Activated naive CD4-positive, alpha-beta T cell treated with anti-CD3 and anti-CD28 coated beads, Interleukin-2, amount 50 U/mL, for 16 hours (primary cell): ENCODE data around the gene DAPK1.

Experiments used
- DNase-seq: peaks from one replicate; pipeline ENCODE4 v3.0.0-alpha.2; 2020

The DAPK1 gene

DNA sequence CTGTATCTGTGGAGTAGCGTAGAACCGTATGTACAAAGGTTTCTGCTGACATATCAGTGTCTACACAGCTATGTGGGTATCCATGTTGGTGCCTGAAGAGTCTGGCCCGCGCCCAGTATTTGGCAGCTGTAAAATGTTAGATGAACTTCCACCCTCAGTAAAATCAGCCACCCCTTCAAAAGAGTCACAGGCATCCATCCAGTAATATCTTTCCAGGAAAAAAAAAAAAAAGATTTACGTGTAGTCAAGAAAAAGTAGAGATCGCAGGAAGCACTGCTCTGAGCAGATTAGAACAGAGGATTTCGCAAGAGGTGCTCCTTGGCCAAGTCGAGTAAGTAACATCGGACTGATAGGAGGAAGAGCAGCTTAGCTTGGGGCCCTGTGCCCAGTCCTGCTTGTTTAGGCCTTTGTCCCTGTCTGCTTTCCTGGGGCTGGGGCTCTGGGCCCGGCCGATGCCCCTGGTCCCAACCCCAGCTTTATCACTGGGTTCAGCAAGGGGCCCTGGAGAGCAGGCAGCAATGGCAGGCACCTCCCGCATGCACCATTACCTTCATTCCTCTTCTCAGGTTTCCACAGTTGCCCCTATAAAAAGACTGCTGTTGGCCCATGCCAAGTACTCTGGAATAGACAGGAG is 21.2 kb downstream of the DAPK1 start:
- DNase-seq: no peak

DNA sequence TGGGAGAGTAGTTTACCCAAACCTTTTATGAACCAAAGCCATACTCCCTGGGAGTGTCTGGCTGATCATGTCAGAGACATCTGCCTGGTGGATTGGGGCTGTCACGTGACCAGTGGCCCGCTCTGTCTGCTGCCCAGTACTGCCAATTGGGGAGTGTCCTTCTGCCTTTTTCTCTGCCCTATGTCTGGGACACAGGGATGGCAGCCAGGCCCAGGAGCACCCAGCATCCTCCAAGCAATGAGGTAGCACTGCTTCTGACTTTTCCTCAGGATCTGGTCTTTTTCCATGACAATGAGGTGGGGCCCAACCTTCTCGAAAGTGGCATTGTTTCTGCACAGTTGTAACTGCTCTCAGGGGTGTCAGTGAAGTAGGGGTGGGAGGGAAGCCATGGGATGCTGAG is 21.8 kb downstream of the DAPK1 start:
- no peak for DNase-seq

DNA sequence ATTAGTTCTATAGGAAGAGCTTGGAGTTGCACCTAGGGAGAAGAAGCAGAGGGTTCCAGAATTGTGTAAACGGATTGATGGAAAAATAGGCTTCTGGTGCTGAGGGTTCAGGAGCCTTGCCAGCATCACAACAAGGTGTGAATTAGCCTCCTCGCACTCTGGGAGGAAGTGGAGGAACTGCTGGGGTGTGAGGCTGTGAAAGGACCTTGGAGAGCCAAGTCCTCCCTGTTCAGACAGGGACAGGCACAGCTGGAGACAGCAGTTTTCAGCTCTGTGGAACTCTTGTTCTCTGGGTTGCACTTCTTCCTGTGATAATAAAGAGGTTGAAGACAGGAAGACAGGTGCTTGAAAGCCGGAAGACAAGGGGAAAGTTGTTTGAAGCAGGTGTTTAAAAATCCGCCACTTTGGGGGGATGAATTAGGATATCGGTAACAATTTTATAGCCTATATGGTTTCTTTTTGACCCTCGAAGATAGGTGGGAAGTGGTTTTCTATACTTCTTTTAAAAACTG is 22.6 kb downstream of the DAPK1 start:
- no peak for DNase-seq

DNA sequence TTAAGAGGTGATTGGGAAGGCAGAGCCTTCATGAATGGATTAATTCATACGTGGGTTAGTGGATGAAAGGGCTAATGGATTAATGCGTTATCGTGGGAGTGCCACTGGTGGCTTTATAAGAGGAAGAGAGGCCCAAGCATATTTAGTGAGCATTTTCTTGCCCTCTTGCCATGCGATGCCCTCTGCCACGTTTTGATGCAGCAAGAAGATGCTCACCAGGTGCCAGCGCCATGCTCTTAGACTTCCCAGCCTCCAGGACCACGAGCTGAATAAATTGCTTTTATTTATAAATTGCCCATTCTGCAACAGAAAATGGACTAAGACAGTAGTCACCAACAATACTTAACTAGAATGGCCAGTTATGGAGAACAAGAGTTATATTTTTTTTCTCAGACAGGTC is 24.2 kb downstream of the DAPK1 start:
- no peak for DNase-seq

DNA sequence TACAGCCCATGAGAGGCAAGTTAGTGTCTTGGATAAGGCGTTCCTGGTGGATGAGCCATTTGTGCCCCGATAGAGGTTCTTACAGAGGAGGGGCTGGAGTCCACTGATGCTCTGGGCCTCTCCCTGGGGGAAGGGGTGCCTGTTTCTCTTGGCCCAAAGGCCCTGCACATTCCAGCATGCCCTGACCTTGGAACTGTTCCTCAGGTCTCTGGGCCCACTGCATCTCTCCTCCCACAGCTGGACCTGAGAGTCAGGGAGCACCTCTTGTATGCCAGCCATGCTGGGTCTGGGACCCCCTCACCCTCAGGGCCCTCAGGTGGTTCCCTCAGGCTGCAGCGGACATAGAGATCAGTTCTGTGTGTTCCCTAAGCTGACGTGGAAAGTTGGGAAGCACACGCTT is 26.4 kb downstream of the DAPK1 start:
- no peak for DNase-seq

DNA sequence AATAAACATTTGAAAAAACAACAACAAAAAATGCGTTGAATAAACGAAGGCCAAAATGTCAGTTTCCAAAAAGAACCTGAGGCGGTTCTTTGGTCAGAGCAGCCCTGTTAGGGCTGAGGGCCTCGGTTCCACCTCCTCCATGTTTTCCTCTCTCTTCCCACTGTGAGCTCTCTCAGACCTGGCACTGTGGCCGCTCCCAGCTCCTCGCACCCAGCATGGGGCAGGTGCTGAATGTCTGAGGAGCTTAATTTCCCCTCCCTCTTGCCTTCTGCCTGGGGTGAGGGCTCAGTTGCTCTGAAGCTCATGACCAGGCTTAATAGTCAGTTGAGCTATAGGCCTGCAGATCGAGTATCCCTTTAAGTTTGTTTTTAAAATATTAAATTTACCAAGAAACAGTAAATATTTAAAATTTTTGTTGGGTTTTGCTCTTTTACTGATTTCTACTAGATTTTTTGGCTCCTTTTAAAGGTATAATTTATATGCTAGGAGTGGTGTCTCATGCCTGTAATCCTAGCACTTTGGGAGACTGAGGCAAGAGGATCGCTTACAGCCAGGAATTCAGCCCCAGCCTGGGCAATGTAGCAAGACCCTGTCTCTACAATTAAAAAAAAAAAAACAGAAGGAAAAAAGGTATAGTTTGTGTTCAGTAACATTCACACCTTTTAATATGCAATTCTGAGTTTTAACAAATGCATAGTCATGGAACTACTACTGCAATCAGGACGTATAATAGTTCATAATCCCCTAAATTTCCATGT is 28.1 kb downstream of the DAPK1 start:
- DNase-seq: no peak

DNA sequence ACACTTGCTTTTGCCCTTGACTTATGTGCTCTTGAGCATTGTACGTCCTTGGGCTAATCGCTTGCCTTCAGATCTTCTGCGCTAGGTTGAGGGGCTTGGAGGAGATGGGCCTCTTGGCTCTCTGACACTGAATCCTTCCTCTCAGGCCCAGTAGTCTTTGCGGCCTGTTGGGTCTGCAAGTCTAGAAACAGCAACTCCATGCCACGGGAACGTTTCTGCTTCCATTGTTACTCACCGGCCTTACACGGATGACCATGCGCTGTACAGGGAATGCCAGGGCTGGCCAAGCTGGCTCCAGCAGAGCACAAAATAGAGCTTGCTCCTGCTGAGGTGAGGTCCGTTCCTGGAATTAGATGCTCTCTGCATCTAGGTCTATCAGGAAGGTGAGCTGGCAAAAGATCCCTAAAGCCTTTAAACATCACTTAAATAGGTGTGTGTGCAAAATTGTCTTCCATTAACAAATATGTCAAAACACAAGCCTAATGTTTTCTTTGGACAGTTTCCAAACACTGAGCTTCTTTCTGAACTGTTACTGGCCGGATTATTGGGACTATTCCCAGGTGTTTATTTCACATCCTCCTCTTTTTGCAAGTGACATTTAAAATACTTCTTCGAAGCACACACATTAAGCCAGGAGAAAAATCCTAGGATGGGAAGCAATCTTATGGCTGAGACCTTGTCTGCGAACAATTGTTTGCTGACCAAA is 29.7 kb downstream of the DAPK1 start:
- DNase-seq: no peak

DNA sequence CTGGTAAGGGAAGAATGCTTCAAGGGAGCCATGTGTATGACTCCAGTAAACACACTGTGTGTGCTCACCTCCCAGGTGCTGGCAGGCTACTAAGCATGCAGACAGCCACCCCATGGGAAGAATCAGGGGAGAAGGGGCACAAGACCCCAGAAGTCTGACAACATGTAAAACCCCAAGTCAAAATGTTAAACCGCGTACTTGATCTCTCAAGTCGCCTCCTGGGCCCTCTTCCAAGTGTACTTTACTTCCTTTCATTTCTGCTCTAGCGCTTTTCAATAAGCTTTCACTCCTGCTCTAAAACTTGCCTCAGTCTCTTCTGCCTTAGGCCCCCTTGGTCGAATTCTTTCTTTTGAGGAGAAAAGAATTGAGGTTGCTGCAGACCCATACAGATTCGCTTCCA is 31.3 kb downstream of the DAPK1 start:
- DNase-seq: no peak

DNA sequence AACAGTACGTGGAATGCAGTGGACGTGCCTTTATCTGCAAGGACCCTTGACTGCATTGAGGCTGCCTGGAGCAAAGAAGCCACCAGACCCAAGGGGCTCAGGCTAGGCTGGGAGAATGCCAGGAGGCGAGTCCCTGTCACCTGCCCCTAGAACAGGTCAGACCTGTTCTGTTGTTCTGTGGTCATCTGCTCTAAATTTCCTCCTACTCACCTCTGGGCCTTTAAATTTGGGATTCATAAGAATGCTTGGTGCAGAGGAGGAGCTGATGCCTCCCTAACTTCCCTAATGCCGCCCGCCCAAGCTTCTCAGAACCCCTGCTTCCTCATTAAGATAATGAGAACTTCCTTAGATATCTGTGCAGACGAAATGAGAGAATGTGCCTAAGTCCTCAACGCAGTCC is 32.0 kb downstream of the DAPK1 start:
- no peak for DNase-seq

DNA sequence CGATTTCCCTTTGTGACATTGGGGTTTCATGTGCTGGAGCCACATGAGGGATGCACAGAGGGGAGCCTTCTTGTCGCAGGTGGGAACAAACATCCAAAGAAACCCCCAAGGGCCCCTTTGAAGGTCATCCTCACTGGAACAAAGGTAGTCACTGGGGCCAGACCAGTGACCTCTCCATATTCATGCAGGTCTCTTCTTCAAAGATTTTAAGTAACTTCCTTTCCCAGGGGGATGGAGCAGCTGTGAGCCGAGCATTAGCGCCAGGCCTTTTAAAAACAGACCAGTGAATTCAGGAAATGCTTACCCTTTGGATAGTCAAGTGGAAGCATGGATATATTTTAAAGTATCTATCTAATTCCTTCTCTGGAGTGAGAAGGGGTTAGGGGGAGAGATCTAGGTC is 33.0 kb downstream of the DAPK1 start:
- no peak for DNase-seq

DNA sequence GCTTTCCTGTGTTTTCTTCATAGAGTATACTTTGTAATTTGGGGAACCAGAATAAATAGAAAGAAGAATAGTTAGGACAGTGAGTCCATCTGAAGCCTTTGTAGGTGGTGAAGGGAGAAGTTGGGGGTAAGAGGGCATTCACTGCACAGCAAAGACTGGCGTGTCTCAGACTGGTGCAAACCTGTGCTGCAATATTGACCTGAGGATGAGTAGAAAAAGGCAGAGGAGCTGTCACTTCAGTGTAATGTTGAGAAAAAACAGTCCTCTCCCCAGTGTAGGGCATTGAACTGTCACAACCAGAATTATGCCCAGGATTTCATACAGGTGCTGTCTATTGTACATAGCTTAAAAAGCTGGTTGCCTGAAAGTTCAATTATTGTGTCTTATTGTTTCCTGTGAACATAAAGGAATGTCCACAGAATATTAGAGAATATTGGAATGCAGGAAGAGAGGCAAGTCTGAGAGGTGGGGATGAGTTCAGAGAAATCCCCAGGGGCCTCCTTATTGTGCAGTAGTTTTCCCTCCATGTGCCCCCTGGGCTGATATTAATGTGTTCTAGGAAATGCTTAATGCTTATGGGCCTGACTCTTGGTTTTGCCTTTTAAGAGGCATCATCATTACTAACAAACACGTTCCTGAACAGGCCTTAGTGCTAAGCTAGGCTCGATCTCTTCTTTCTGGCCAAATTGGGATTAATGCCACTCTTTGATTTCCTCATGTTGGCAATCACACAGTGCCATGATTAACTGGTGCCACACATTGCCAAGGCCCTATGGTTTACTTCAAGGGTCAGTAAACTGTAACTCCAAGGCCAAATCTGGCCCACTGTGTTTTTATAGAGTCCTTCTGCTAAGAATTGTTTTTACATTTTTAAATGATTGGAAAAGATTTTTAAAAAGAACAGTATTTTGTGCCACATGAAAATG is 34.0 kb downstream of the DAPK1 start:
- DNase-seq: no peak

DNA sequence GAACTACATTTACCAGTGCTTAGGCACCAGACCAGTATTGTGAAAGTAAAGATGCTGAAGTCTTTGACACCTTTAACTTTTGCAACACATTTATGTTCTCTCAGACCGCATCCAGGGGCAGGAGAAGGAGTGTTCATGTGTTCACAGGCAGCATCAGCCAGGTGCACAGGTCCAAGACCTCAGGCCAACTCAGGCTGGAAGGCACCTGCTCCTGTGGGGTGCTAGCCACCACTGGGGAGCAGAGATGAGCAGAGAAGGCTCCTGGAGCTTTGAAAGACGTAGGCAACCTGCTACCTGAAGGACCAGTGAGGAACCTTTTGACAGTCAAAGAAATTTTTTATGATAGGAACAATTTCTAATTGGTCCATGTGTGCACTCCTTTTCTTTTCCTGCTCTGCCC is 35.6 kb downstream of the DAPK1 start:
- no peak for DNase-seq

DNA sequence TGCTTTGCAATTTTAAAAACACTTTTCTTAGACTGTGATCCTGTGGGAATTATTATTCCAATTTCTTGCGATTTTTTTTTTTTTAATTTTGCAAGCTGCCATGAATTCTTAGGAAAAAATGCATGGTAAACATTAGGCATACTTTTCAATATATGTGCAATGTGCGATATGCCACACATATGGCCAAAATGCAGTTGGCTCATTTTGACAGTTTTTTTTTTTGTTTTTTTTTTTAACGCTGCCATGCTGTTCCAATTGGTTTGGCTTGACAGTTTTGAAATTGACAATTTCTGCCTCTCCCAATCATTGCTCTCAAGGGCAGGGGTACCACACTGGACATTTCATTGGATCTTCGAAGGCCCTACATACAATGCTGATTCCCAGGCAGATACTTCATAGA is 36.4 kb downstream of the DAPK1 start:
- no peak for DNase-seq

DNA sequence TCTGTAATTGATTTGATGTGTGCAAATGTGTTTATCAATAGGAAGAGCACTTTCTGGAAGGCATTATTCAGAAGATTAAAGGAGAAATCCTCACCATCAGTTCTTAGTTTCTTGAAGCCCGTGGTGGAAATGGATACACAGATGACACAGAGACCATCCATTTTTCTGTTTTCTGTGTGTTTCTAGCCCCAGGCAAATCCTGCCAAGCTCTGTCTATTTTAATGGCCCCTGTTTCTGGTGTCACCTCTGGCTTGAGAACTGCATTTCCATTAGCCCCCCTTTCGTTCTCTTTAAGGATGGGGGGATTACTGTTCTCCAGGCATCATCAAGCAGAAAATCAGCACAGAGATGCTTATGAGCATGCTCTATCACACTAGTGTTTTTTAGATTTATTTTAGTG is 37.3 kb downstream of the DAPK1 start:
- DNase-seq: no peak

DNA sequence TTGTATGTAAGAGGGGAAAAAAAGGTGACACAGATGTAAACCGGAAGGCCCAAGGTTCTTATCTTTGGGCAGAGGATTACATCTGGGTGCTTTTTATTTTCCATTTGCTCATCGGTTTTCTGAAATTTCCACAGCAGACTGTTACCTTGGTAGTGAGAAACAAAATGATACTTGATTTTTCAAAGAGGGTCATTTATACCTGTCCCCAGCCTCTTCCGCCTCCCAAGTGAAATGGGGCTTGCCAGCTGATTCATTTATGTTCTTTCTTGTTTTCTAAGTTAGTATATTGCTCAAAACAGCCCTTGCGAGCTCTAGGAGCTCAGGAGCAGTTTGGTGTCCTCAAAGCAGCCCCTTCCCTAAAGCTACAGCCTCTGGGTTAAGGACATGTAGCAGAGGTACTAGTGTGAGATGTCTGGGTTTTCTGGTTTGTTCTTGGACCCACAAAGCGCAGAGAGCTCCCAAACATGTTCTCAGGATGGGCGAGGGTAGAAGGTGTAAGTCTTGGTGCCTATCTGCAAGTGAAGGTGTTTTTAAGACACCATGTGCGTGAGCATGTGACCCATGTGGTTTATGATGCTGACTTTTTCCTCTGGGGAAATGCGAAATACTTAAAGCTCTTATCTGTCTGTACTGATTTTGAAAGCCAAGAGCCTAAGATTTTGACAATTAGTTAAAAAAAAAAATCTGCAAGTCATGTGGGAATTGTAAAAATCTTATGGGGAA is 38.3 kb downstream of the DAPK1 start:
- DNase-seq: no peak

DNA sequence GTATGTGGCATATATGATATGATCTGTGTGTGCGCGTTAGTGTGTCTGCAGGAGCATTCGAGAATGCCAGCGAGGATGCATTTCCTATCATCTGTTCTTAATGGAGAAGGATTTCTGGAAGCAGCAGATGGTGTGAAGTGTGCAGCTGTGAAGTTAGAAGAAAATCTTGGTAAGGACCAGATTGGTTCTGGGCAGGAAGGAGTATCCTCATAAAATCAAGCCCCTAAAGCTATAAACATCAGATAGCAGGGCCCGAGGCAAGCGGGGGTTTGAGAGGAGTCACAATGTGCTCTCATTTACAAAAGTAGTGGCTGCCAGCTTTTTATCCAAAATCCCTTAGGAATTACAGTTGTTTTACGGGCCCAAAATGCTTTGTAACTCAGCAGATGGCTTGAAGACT is 40.0 kb downstream of the DAPK1 start:
- no peak for DNase-seq

DNA sequence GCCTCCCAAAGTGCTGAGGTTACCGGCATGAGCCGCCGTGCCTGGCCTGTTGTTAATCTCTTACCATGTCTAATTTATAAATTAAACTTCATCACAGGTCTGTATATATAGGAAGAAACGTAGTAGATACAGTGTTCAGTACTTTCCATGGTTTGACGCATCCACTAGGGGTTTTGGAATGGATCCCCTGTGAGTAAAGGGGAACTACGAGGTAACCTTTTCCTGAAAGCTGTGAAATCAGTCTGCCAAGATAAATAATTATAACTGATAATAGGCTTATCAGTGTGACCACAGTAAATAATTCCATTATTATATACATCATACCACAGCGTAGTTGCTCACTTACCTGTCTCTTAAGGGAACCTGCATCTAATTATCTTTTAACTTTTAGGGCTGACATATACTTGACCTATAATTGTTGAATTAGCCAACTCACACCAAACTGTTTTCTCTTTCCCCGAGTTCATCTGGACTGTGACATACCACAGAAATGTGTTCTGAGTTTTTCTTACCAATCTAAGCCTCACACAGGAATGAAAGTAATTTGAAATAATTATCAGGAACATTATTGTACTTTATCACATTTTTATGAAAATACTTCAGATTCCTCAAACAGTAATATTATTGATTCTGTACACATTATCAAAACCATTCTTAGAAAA is 42.9 kb downstream of the DAPK1 start:
- no peak for DNase-seq

DNA sequence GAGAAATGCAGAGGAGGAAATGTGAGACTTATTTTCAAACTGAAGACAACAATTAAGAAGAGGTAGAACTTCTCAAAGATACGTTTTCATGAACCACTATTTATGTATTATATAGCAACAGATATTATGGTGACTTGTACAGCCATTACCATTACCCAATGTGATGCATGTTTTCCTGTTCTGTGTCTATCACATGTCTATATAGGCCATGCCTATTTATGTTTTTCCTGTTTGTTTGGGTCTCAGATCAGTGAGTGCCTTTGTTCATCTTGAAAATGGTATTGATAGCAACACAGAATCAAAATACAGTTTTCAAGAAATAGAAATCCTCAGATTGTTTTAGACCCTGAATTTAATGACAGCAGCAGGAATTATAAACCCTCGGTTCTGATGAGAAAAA is 44.0 kb downstream of the DAPK1 start:
- DNase-seq: no peak

DNA sequence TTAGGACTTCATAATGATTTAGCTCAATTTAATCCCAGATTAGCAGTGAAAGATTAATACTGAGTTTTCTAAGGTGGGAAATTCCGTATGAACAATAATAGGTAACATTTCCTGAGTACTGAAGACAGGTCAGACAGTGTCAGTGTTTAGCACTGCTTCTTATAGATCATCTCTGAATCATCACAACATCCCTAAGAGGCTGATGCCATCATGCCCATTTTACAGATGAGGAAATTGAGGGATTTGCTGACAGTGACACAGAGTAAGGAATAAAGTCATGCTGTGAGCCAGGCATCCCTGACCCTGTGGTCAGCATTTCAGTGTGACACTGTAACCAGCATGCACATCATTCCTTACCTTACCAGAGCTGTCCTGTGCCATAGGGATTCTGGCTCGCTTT is 44.5 kb downstream of the DAPK1 start:
- DNase-seq: no peak

DNA sequence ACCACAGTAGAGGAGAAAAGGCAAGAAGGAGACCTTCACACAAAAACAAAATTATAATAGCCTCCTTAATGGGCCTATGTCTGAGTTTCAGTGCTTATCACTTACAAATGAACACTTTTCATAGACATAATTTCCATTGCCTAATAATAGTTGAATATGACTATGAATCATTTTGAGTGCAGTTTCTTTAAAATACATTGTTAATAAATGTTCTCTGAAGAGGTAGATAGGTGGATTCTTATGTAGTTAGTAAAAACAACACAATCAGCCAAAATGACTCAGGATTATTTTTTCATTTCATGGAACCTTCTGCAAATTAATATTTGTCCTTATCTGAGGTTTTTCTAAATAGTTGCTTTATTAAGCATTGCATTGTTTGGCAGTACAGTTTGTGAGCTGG is 45.6 kb downstream of the DAPK1 start:
- DNase-seq: no peak

DNA sequence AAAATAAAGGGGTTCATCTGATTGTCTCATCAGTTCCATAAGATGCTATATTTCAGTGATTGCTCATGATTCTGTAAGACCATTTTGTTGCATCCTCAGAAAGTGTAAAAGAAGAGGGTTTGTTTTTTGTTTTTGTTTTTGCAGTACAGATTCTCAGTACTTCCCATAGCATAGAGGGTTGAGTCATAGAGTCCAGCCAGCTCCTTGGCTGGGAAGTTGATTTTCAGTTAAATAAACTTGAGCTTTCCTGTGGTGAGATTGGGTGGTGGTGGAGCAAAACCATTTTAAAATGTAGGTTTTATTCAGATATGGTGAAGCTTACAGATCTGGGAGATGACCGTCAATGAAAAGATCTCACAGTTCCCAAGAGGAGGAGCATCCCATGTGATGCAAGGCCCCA is 48.2 kb downstream of the DAPK1 start:
- no peak for DNase-seq

DNA sequence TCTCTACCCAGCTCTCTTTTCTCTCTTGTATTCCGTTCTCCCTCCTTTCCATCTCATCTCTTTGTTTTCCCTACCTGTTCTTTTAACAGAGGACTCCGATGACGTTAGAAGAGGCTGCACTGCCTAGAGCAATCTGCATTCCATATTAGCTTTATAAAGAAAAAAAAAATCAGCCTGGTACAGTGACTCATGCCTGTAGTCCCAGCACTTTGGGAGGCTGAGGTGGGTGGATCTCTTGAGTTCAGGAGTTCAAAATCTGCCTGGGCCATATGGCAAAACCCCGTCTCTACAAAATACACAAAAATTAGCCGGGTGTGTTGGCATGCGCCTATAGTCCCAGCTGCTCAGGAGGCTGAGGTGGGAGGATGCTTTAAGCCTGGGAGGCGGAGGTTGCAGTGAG is 49.0 kb downstream of the DAPK1 start:
- no peak for DNase-seq
